GM21360 (cell line): ENCODE results near the gene ZNF555.
"Not testable (repeated sequence)": the region's sequence is repeated elsewhere in the genome, so short reads cannot be mapped to it uniquely, and the experiment has no call there.

ENCODE experiments used
- ATAC-seq: cut with Tn5 transposase; IDR thresholded peaks from one replicate; pipeline ENCODE4 v1.9.1; 2021; ENCODE audit warnings: mild to moderate bottlenecking, moderate library complexity; ENCODE audit not compliant: unreplicated experiment

Gene ZNF555

DNA sequence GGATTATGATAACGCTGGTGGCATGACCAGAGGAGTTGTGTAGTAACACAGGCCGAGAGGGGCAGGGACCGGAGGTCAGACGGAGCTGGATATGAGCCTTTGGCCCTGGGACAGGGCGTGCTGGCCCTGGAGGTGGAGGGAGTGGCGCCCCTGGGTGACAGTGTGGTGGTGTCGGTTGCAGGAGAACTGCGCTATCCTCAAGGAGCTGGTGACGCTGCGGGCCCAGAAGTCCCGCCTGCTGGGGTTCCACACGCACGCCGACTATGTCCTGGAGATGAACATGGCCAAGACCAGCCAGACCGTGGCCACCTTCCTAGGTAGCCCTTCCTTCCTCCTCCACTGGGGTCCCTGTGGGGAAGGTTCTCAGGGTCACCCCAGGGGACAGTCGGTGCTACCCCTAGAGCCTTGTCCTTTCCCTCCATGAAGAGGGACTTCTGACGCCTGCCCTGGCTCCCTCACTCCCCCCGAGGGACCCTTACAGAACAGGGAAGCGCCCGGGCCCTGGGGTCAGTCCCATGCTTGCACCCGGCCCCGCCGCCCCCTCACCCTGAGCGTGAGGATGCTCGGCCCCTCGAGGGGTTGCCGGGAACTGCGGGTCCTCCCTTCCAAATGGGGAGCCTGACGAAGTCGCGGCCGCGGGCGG, 34.4 kb upstream of the ZNF555 start:
- ATAC-seq = no peak

DNA sequence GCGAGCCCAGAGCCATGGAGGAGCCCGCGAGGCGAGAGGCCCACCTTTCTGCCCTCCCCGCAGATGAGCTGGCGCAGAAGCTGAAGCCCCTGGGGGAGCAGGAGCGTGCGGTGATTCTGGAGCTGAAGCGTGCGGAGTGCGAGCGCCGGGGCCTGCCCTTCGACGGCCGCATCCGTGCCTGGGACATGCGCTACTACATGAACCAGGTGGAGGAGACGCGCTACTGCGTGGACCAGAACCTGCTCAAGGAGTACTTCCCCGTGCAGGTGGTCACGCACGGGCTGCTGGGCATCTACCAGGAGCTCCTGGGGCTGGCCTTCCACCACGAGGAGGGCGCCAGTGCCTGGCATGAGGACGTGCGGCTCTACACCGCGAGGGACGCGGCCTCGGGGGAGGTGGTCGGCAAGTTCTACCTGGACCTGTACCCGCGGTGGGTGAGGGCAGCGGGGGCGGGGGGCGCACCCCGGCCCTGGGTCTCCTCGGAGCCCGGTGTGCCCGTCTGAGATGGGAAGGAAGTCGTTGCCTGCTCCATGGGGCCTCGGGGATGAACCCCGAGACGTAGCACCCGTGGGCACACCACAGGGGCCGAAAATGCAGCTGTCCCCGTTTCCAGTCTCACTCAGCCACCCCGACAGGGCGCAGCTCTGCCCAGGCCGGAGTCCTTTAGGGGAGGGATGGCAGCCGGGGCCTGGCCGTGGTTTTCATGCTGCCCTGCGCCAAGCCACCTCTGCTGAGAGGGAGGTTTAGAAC, 33.7 kb upstream of the ZNF555 start:
- ATAC-seq = no peak

DNA sequence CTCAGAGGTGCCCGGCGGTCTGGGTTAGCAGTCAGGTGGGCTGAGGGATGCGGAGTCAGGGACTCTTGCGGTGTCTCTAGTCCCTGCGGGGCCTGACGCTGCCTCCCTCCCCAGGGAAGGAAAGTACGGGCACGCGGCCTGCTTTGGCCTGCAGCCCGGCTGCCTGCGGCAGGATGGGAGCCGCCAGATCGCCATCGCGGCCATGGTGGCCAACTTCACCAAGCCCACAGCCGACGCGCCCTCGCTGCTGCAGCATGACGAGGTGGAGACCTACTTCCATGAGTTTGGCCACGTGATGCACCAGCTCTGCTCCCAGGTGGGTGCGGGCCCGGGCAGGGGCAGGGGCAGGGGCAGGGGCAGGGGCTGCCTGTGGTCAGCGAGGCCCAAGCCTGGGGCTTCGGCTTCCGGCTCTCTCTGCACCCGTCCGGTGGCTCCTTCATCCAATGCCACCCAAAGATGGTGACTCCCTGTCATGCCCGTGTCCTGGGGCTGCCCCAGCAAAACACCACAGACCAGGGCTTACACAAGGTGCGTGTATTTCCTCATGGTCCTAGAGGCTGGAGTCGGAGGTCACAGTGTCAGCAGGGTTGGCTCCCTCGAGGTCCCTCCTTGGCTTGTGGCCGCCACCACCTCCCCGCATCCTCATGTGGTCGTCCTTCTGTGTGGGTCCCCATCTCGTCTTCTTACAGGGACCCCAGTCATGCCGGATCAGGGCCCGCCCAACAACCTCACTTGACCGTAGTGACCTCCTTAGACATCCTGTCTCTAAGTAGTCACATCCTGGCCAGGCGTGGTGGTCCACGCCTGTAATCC, 32.9 kb upstream of the ZNF555 start:
- no peak for ATAC-seq

DNA sequence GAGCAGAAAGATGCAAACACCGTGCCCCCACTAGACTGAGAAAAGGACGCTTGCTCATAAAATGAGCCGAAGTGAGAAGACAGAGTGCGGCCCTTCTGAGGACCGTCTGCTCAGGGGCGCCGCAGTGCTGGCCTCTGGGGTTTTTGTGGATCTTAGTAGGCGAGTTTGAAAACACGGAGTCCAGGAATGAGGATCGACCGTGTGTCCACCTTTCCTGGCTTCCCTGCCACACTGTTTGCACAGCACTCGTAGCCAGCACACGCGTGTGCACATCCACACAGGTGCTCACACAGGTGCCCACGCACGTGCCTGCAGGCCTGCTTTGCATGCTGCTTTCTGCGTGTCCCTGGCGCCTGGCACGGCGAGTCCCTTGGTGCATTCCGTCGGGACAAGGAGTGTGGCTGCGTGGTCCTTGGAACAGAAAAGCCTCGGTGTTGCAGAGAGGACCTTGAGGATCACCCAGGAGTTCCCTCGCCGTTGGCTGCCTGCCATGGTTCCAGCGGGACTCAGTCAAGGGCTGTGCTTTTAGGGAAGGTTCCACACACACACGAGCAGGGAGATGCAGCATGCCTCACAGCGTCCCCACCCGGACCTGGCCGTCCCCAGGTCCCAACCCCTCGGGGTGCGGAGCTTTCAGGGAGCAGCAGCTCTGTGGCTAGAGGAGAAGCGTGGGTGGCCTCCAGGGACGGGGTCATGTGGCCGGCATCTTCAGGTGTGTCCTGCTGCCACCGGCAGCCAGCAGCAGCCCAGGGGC, 31.7 kb upstream of the ZNF555 start:
- ATAC-seq = no peak

DNA sequence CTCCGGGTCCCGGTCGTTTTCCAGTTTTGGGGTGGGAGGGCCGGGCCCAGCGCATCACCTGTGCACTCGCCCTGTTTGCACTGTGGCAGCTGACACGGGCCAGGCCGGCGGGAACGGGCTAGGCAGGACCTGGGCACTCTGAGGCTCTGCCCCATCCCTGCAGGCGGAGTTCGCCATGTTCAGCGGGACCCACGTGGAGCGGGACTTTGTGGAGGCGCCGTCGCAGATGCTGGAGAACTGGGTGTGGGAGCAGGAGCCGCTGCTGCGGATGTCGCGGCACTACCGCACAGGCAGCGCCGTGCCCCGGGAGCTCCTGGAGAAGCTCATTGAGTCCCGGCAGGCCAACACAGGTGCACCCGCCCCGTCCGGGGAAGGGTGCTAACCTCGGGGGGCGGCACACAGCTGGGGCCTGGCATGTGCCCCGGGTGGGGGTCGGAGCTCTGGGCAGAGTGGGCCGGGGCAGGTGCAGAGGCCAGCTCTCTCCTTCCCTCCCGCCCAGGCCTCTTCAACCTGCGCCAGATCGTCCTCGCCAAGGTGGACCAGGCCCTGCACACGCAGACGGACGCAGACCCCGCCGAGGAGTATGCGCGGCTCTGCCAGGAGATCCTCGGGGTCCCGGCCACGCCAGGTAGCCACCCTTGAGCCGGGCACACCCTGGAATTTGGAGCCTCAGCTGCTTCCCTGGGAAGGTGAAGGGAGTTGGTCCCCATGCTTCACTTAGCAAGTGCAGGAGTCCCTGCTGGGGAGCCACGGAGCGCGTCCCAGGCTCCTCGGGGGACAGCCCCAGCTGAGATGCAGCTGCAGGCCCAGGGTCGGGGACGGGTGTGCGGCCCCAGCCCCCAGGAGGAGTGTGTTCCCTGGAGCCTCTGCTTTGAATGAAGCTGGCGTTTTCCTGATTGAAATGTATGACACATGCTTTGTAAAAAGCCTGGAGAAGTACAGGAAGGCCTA, 30.9 kb upstream of the ZNF555 start:
- no peak for ATAC-seq

DNA sequence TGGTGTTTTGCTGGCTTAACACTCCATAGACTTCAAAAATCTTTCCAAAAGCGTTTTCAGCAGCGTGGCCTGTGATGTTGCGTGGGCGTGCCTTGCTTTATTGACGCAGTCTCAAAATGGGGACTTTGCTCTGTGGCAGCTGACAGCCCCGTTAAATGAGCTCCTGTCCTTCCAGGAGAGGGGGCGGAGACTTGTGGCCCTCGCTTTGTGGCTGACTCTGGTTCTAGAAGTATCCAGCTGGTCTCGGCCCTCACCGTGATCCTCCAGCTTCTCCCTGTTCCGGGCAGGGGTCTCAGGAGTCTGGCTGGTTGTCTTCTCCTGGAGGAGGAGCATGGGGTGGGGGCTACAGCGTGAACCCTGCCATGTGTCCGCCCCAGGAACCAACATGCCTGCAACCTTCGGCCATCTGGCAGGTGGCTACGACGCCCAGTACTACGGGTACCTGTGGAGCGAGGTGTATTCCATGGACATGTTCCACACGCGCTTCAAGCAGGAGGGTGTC, 30.0 kb upstream of the ZNF555 start:
- no peak for ATAC-seq

DNA sequence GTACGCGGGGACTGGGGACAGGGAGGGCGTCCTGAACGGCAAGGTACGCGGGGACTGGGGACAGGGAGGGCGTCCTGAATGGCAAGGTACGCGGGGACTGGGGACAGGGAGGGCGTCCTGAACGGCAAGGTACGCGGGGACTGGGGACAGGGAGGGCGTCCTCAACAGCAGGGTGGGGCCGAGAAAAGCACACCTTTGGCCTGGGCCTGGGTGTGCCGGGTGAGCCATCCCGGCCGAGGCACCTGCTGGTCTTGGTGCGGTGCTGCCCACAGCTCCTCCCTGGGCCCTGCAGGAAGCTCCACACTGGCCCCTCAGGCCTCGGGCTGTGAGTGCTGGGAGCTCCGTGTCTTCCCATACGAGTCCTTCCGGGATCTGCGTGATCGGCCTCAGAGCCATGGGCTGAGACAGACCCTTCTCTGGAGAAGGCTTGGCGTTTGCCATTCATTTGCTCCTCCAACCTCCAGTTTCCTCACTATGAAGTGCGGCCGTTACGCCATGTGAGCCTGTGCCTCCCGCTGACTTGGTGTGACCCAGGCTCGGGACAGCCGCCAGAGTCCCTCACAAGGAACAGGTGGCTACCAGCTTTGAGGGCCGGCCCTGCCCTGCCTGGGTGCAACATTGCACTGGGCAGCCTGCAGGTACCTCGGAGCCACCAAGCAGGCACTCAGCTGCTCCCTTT, 29.4 kb upstream of the ZNF555 start:
- ATAC-seq = no peak

DNA sequence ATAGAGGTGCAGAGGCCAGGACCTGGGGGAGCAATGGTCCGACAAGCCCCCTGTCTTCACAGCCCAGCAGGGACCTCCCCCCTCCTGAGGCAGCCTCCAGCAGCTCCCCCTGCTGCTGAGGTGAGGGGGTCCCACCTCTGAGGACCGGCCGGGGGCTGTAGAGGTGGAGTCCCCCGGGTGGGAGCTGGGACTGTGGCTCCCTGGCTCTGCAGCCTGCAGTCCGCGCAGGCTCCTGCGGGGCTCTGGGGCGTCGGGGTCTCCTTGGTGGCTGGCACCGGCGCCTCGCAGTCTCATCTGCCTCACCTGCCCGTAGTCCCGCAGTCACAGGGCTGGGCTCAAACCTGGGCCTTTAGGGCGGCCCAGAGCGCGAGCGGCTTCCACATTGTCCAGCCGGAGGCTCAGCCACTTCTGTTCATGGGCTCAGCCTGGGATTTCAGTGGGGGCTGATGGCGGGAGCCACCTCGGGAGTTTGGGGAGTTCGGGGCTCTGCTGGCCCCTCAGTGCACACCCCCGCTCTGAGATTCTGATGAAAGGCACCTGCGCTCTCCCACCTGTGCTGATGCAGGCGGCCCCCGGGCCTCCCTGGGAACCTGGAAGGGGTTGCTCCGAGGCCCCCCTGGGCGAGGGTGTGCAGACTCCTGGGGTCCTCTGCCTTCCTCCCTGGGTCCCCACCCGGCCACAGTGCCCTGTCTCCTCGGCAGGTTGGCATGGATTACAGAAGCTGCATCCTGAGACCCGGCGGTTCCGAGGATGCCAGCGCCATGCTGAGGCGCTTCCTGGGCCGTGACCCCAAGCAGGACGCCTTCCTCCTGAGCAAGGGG, 28.7 kb upstream of the ZNF555 start:
- ATAC-seq = no peak

DNA sequence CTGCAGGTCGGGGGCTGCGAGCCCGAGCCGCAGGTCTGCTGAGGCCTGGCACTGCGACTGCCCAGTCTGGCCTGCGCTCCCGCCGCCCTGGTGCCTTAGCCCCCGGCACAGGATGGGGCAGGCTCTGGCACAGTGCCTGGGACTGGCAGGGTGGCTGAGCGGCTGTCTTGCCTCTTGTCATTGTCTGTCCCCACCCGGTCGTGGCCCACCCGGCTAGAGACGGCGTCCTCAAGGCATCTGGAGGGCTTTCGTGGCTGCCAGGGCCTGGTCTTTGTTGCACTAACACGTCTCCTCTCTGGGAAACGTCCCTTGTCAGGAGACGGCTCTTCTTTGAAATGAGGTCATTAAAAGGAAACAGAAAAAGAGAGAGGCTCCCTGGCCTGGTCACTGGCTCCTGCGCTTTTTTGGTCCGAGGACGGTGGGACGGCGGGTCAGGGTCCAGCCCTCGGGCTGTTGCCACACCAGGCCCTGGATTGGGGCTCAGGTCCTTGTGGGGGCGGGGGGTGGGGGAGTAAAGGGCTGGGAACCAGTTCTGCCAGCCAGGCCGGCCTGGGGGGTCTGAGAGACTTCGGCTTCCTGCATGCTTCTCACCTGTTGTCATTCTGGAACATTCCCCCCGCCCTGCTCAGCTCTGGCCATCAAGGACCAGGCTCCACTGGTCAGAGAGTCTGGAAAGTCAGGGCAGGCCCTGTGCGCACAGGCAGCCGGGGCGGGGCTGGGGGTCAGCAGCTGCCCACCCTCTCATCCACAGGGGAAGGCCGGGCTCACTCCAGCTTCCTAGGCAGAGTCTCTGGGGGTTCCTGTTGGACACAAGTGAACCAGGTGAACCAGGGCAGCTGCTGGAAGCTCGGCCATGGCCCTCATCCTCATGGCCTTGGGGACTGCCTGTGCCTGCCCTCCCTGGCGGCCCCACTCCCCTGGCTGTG, 27.8 kb upstream of the ZNF555 start:
- ATAC-seq = no peak

DNA sequence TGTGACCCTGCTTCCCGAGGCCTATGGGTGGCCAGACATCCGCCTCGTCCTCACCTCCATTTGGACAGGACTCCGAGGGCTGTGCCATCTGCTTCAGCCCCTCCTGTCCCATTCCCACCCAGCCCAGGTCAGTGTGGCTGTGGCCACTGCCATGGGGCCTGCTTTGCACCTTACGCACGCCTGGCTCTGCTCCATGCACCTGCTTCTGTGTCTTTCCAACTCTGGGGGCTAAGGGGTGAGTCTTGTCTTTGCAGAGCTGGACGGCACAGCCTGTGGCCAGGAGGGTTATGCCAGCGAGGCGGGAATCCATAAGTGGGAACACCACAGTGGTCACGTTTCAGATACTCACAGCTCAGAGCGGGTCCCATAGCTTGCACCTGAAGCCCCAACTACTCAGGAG, 26.8 kb upstream of the ZNF555 start:
- no peak for ATAC-seq

DNA sequence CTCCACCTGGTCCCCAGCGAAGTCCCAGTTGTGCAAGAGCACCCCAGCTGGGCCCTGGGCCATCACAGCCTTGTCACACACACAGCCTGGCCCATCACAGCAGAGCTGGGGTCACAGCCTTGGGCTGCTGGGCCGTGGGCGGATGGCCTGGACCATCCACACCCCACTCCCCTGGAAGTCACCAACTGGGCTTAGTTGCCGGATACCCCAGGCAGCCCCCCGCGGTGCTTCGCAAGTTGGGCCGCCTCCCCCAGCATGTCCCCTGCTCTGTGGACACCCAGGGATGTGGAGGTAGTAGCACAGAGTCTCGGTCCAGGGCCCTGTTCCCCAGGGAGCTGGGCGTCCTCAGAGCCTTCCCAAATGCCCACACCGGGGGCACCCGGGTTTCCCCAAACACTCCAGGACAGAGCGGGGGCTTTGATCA, 26.1 kb upstream of the ZNF555 start:
- no peak for ATAC-seq

DNA sequence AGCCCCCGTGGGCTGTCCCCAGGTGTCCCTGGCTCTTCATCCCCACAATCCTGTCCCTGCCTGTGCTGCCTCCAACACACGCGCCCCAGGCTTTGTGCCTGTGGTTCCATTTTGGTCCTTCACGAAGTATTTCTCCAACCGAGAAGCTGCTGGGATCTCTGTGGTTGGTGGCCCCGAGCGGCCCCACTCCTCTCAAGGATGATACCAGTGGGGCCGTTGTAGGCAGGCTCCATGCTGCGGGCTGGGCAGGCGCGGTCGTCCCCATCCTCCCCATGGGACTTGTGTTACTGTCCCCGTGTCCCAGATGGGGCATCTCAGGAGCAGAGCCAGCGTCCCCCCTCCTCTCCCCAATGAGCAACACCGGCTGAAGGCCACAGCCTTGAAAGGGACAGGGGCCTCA, 25.4 kb upstream of the ZNF555 start:
- ATAC-seq = no peak

DNA sequence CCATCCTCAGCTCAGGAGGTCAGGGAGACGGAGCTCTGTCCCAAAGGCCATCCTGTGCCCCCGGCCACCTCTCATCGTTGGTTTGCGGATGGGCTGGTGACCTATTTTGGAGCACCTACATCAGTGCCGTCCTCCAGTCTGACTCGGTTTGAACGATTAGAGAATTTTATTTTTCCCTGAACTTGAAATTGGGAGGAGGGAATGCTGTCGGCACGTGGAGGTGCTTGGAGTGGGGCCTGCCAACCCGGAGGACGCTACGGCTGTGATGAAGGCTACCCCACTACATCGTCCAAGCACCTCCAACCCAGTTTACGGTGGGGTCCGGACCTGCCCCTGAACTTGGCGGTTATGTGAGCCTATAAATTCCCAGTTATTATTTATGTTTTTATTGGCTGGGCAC, 24.6 kb upstream of the ZNF555 start:
- ATAC-seq = no peak

DNA sequence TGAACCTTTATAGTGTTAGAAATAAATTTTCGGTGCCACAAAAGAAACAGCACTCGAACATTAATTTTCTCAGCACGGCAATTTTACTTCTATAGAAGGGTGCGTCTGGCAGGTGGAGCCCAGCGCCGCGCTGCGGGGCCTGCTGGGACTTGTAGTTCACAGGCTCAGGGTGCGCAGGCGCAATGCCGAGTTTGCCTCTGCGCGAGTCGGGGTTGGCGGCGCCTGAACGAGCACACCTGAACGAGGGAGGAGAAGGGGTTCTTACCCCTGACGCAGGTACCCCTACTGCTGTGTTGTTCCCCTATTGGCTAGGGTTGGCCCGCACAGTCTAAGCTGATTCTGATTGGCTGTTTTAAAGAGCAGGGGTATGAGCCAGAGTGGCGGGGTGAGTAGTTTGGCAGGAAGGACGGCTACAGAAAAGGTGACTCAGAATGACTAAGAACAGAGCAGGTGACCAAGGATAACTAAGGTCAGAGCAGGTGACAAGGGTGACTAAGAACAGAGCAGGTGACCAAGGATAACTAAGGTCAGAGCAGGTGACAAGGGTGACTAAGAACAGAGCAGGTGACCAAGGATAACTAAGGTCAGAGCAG, 23.9 kb upstream of the ZNF555 start:
- ATAC-seq = not testable (repeated sequence)

DNA sequence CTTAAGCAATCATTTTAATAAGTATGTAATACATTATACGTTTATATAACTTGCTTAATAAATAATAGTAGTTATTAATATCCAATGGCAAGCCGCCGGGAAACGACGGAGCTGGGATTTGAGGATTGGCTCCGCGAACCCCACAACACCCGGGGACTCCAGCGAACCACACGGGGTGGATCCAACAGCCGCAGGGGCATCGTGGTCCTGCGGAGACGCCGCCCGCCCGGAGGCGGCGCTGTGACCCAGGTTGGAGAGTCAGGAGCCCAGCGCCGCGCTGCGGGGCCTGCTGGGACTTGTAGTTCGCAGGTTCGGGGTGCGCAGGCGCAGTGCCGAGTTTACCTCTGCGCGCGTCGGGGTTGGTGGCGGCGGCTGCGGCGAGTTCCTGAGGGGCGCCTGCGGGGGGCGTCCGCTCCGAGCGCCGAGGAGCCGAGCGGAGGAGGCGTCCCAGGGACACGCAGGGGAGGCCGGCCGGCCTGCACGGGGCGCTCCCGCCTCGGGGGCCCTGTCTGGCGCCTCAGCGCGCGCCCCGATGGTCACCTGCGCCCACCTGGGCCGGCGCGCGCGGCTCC, 21.6 kb upstream of the ZNF555 start, which contains the start of gene ZNF554:
Gene ZNF554 (plus strand): TSS at position 329 of the 572 bp plus-strand sequence. CDS start 204 bp downstream, at position 533.
- ATAC-seq = peak; percentile 84

DNA sequence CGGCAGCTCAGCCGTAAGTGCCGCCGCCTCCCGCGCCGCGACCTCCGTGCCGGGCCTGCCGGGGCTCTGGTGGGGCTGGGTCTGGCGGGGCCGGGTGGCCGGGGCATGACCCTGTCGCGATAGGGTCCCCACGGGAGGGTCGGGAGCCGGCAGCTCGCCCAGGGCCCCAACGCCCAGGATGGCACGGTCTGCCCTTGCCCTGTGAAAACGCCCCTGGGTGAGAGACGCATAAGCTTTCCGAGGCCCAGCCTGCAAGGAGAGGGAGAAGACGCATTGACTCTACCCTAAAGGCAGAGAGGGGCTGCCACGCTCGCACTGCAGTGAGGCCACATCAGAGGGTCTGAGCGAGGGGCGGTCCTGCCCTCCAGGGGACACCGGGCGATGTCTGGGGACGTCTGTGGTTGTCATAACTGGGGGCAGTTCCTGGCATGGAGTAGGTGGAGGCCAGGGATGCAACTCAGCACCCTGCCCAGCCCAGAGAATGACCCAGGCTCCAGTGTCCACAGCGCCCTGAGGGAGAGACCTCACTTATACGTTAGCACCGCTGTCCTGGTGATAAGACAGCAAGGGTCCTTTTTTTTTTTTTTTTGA, 21.1 kb upstream of the ZNF555 start:
- ATAC-seq = no peak
